Uterus (tissue), 4 donors: ENCODE data around the gene GSX2. TPM values are rescaled to one million over a fixed set of nuclear protein-coding genes. Genes with fewer than 3 reads are reported as not detected.

Experiments used
- DNase-seq, 2 donors: peaks; one replicate each; pipeline ENCODE4 v3.0.0-alpha.2; 2019 to 2020
- H3K27ac ChIP-seq, 2 donors: fragments of 200-600 bp; sonication (generic); 1 replicate in 1 of 2; 2 replicates in 1 of 2; pipeline ENCODE4 v1.5.1; 2016 to 2018
- H3K27me3 ChIP-seq, 2 donors: fragments of 200-600 bp; sonication (generic); one replicate each; pipeline ENCODE4 v1.5.1; 2018 to 2019; ENCODE audit warnings: control low read depth in 1 of 2
- H3K36me3 ChIP-seq, 2 donors: fragments of 200-600 bp; sonication (generic); one replicate each; pipeline ENCODE4 v1.5.1; 2019; ENCODE audit warnings: control low read depth in 1 of 2
- H3K4me1 ChIP-seq, 2 donors: fragments of 200-600 bp; sonication (generic); one replicate each; pipeline ENCODE4 v1.5.1; 2018 to 2019; ENCODE audit warnings: control low read depth in 1 of 2
- H3K4me3 ChIP-seq, 2 donors: fragments of 200-600 bp; sonication (generic); 1 replicate in 1 of 2; 2 replicates in 1 of 2; pipeline ENCODE4 v1.5.1; 2018 to 2019; ENCODE audit warnings: mild to moderate bottlenecking in 1 of 2
- H3K9me3 ChIP-seq, 2 donors: fragments of 200-600 bp; sonication (generic); one replicate each; pipeline ENCODE4 v1.5.1; 2019; ENCODE audit warnings: control low read depth in 1 of 2
- POLR2A ChIP-seq, 2 donors: fragments of 450-650 bp; IDR thresholded peaks; one replicate each; pipeline ENCODE4 v1.6.1; 2016; ENCODE audit warnings: antibody characterized with exemption in 2 of 2, mild to moderate bottlenecking in 1 of 2, moderate library complexity in 1 of 2
- intact Hi-C: fragments of 100-400 bp; cut with DNase I; formaldehyde crosslinking; loops from one replicate; pipeline ENCODE4 v1.15.1; 2023; ENCODE audit warnings: low total_unique reads
- total RNA-seq, 4 donors: library from RNA; depleted of rRNA in 3 of 4; stranded (reverse); fragments of >200 nt in 3 of 4; gene quantifications; one replicate each; pipeline versions ENCODE4 v1.1.0 to v1.2.4, GENCODE V29; 2014 to 2023
- TF ChIP-seq, protein P1 (sequence below), 4 experiments: fragments of 200-600 bp in 2 of 4; fragments of 450-650 bp in 2 of 4; sonication (generic) in 2 of 4; IDR thresholded peaks; one replicate each; pipeline ENCODE4 v1.5.1; 2016 to 2019; ENCODE audit warnings: antibody characterized with exemption in 4 of 4, mild to moderate bottlenecking in 2 of 4, moderate library complexity in 1 of 4
- donor health status: DM: yes; HTN: yes; CAD: no.

The GSX2 gene
- total RNA-seq, 4 donors from 2014 or later = not detected

GRCh38 chr4:54056360-54056759 is 43.6 kb upstream of the GSX2 start:
- no peak overlapping the region for H3K4me3 ChIP-seq
- H3K27ac ChIP-seq = no peak overlapping the region
- no peaks in the 10 kb centered on the region for H3K9me3 ChIP-seq
- H3K4me1 ChIP-seq = peaks cover 0 to 1% of the 10 kb centered on the region in 2 donors
- no peaks in the 10 kb centered on the region for H3K27me3 ChIP-seq
- H3K36me3 ChIP-seq = no peaks in the 10 kb centered on the region
- DNase-seq = no peak
- intact Hi-C loops = no loop called here
- TF ChIP-seq, protein P1, sequence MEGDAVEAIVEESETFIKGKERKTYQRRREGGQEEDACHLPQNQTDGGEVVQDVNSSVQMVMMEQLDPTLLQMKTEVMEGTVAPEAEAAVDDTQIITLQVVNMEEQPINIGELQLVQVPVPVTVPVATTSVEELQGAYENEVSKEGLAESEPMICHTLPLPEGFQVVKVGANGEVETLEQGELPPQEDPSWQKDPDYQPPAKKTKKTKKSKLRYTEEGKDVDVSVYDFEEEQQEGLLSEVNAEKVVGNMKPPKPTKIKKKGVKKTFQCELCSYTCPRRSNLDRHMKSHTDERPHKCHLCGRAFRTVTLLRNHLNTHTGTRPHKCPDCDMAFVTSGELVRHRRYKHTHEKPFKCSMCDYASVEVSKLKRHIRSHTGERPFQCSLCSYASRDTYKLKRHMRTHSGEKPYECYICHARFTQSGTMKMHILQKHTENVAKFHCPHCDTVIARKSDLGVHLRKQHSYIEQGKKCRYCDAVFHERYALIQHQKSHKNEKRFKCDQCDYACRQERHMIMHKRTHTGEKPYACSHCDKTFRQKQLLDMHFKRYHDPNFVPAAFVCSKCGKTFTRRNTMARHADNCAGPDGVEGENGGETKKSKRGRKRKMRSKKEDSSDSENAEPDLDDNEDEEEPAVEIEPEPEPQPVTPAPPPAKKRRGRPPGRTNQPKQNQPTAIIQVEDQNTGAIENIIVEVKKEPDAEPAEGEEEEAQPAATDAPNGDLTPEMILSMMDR (IDR thresholded peaks at IDR 0.05) = no peak
- no peak for TF ChIP-seq POLR2A (IDR thresholded peaks at IDR 0.05)

DNA sequence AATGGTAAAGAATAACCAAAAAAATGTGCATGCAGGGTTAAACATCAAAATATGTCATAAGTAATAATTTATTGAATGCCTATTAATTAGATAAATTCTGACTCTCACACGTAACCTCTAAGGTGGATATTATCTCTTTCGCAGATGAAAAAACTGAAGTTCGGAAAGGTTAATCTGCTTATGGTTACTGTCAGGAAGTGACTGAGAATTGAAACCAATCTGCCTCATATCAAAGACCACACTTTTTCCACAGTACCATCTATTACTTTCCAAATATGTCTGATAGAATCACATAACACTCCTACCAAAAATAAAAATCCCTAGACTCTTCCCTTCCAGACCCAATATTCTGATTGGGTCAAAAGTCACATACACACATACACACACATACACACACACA is 41.8 kb upstream of the GSX2 start:
- Histone ChIP-seq H3K4me1 (peaks cover 0 to 3% of the 10 kb centered on the region in 2 donors), H3K36me3 (no peaks in the 10 kb centered on the region), H3K27ac (no peak overlapping the region), H3K27me3 (no peaks in the 10 kb centered on the region), H3K4me3 (no peak overlapping the region), H3K9me3 (no peaks in the 10 kb centered on the region)
- no peak for DNase-seq
- TF ChIP-seq POLR2A (IDR thresholded peaks at IDR 0.05) = no peak
- TF ChIP-seq, protein P1 (IDR thresholded peaks at IDR 0.05) = no peak
- intact Hi-C loops = no loop called here

DNA sequence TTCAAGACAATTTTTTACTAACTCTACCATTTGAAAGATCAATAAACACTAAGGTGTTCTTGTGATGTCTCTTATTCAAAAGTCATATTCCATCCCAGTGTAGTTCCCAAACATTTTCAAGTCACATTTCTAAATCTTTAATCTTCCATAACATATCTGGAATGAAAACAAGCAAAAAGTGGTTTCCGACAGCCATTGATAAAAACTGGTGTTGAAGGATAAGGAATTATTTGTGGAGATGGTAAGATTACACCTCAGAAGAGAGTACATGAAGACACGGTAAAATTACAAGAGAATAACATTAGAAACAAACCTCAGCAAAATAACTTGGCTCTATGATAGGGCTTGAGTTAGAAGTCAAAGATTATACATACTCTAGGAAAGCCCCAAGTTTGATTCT is 39.8 kb upstream of the GSX2 start:
- no peak overlapping the region for H3K27ac ChIP-seq
- H3K4me3 ChIP-seq = no peak overlapping the region
- TF ChIP-seq, protein P1 (IDR thresholded peaks at IDR 0.05) = no peak
- TF ChIP-seq POLR2A (IDR thresholded peaks at IDR 0.05) = no peak
- H3K36me3 ChIP-seq = no peaks in the 10 kb centered on the region
- no peak for DNase-seq
- no peaks in the 10 kb centered on the region for H3K9me3 ChIP-seq
- no peaks in the 10 kb centered on the region for H3K27me3 ChIP-seq
- peaks cover 0 to 3% of the 10 kb centered on the region in 2 donors for H3K4me1 ChIP-seq
- intact Hi-C loops = no loop called here

DNA sequence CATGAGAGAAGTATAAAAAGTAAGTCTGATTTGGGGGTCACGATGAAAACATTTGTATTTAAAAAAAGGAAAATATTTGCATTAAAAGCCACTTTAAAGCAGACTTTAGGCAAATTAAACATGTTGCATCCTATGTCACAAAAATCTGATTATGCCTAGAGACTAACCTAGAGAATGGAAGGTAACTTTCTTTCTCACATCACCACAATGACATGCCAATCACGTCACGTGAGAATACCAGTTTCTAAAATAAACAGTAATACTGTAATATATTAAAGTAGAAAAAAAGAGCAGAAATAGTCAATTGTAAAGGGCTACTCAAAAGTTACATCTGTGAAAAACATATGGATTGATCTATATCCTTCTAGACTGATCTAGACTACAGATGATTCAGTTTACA is 38.9 kb upstream of the GSX2 start:
- TF ChIP-seq, protein P1 (IDR thresholded peaks at IDR 0.05) = no peak
- no peak for TF ChIP-seq POLR2A (IDR thresholded peaks at IDR 0.05)
- Histone ChIP-seq H3K4me1 (peaks cover 0 to 3% of the 10 kb centered on the region in 2 donors), H3K4me3 (no peak overlapping the region), H3K9me3 (no peaks in the 10 kb centered on the region), H3K27me3 (no peaks in the 10 kb centered on the region), H3K27ac (no peak overlapping the region), H3K36me3 (no peaks in the 10 kb centered on the region)
- DNase-seq = no peak
- intact Hi-C loops = no loop called here

GRCh38 chr4:54061873-54062272 is 38.1 kb upstream of the GSX2 start:
- Histone ChIP-seq H3K27ac (no peak overlapping the region), H3K36me3 (no peaks in the 10 kb centered on the region), H3K4me3 (peak overlapping the region; percentile 18 to 100), H3K27me3 (no peaks in the 10 kb centered on the region), H3K9me3 (no peaks in the 10 kb centered on the region), H3K4me1 (peaks cover 0 to 3% of the 10 kb centered on the region in 2 donors)
- no peak for DNase-seq
- TF ChIP-seq, protein P1 (IDR thresholded peaks at IDR 0.05) = no peak
- no peak for TF ChIP-seq POLR2A (IDR thresholded peaks at IDR 0.05)
- intact Hi-C loops = no loop called here
